Endothelial cell of umbilical vein (primary cell): ENCODE data around the gene ASIP. TPM values are rescaled to one million over a fixed set of nuclear protein-coding genes. Genes with fewer than 3 reads are reported as not detected.

ENCODE experiments used
- BruUV-seq: library from RNA; stranded (reverse); fragments of 400-500 nt; replicated peaks from 2 replicates; lab custom pipeline; 2021; lab: Mats Ljungman, UMichigan
- CTCF ChIA-PET: fragments of 300-600, 350-600 bp; sonication (Branson Sonifier 250); formaldehyde crosslinking; loops from one replicate; lab custom pipeline; 2021; ENCODE audit warnings: antibody characterized with exemption, inconsistent platforms; lab: Charles Lee
- POLR2A ChIA-PET: fragments of 300-600, 350-600 bp; sonication (Branson Sonifier 250); formaldehyde crosslinking; loops from one replicate; lab custom pipeline; 2021; ENCODE audit warnings: antibody characterized with exemption, inconsistent platforms; lab: Charles Lee
- DNase-seq: peaks from one replicate; pipeline ENCODE4 v3.0.0-alpha.2; 2011; ENCODE audit warnings: low read depth, low spot score
- FAIRE-seq: peaks from 2 replicates; lab custom pipeline; 2011; peaks lifted over from hg19 to GRCh38; lab: Jason Lieb, UNC
- H2AFZ ChIP-seq: 2 replicates; pipeline ENCODE4 v1.6.0; 2012; ENCODE audit warnings: low read depth, low read length, control low read depth, inconsistent platforms
- H3K27ac ChIP-seq: 2 replicates; pipeline ENCODE4 v1.5.1; 2011; ENCODE audit warnings: low read depth, mild to moderate bottlenecking, control low read depth, low read length, moderate library complexity; ENCODE audit not compliant: insufficient read depth
- H3K27me3 ChIP-seq, 2 experiments: 2 replicates each; pipeline versions ENCODE4 v1.6.0 to v1.6.1; 2011; ENCODE audit warnings: low read length in 2 of 2, mixed read lengths in 1 of 2; ENCODE audit not compliant: control insufficient read depth in 2 of 2, insufficient read depth in 2 of 2
- H3K36me3 ChIP-seq, 2 experiments: 2 replicates in 1 of 2; 3 replicates in 1 of 2; pipeline ENCODE4 v1.5.1; 2011; ENCODE audit warnings: low read length in 2 of 2, mild to moderate bottlenecking in 1 of 2, moderate library complexity in 1 of 2; ENCODE audit not compliant: control insufficient read depth in 2 of 2, insufficient read depth in 2 of 2; ENCODE audit errors: extremely low read depth in 1 of 2
- H3K4me1 ChIP-seq: 3 replicates; pipeline ENCODE4 v1.5.1; 2011; ENCODE audit warnings: mild to moderate bottlenecking, low read length; ENCODE audit not compliant: control insufficient read depth, insufficient read depth; ENCODE audit errors: extremely low read depth
- H3K4me2 ChIP-seq: 2 replicates; pipeline ENCODE4 v1.6.1; 2011; ENCODE audit warnings: low read length, control low read depth, mixed read lengths; ENCODE audit not compliant: insufficient read depth
- H3K4me3 ChIP-seq, 3 experiments: fragments of 200-600 bp in 1 of 3; sonication (generic), shearing (Covaris generic) in 1 of 3; replicated peaks in 1 of 3; 2 replicates each; pipeline ENCODE4 v1.5.1; 2011 to 2016; ENCODE audit warnings: control low read depth in 3 of 3, low read length in 3 of 3, mild to moderate bottlenecking in 2 of 3, inconsistent platforms in 1 of 3, low read depth in 1 of 3, moderate library complexity in 1 of 3; ENCODE audit not compliant: insufficient read depth in 1 of 3
- H3K79me2 ChIP-seq: 2 replicates; pipeline ENCODE4 v1.6.0; 2012; ENCODE audit warnings: low read length, inconsistent platforms; ENCODE audit not compliant: control insufficient read depth, insufficient read depth
- H3K9ac ChIP-seq: replicated peaks from 2 replicates; pipeline ENCODE3; 2011; ENCODE audit warnings: low read length, control low read depth; ENCODE audit not compliant: insufficient read depth; ENCODE audit errors: extremely low read depth
- H3K9me1 ChIP-seq: replicated peaks from 3 replicates; pipeline ENCODE4 v1.6.0; 2011; ENCODE audit warnings: mild to moderate bottlenecking, low read length; ENCODE audit not compliant: control insufficient read depth, insufficient read depth; ENCODE audit errors: extremely low read depth
- H3K9me3 ChIP-seq: replicated peaks from 2 replicates; pipeline ENCODE4 v1.5.1; 2012; ENCODE audit warnings: low read length, inconsistent platforms; ENCODE audit not compliant: control insufficient read depth, insufficient read depth
- H4K20me1 ChIP-seq: replicated peaks from 2 replicates; pipeline ENCODE3; 2011; ENCODE audit warnings: mild to moderate bottlenecking, low read length; ENCODE audit not compliant: control insufficient read depth, insufficient read depth; ENCODE audit errors: extremely low read depth
- EZH2 ChIP-seq: IDR thresholded peaks from 2 replicates; pipeline ENCODE4 v1.6.1; 2012; ENCODE audit warnings: borderline replicate concordance, low read depth, mild to moderate bottlenecking, moderate library complexity, low read length, inconsistent platforms; ENCODE audit not compliant: severe bottlenecking
- FOS ChIP-seq: IDR thresholded peaks from 2 replicates; pipeline ENCODE4 v1.6.1; 2011; ENCODE audit warnings: mild to moderate bottlenecking, low read length, moderate library complexity, borderline replicate concordance; ENCODE audit not compliant: insufficient read depth
- GATA2 ChIP-seq: IDR thresholded peaks from 2 replicates; pipeline ENCODE4 v1.7.0; 2011; ENCODE audit warnings: low read depth, mild to moderate bottlenecking, moderate library complexity, mixed read lengths, low read length; ENCODE audit not compliant: insufficient read length, insufficient read depth
- MYC ChIP-seq: IDR thresholded peaks from one replicate; pipeline ENCODE4 v1.6.1; 2011; ENCODE audit warnings: mild to moderate bottlenecking, low read depth, low read length
- POLR2A ChIP-seq: IDR thresholded peaks from 2 replicates; pipeline ENCODE4 v1.6.1; 2012; ENCODE audit warnings: low read depth, mild to moderate bottlenecking, control low read depth, low read length
- dilution Hi-C: fragments of 300-500 bp; cut with MboI; formaldehyde crosslinking; loops from one replicate; pipeline ENCODE4 v1.15.0; 2019; ENCODE audit warnings: low sequenced_read_pairs; ENCODE audit not compliant: extremely low pct_ligation_motif_present
- intact Hi-C: fragments of 100-400 bp; cut with micrococcal nuclease; formaldehyde crosslinking; loops from one replicate; pipeline ENCODE4 v1.10.0; 2022
- polyA plus RNA-seq, 4 experiments: library from polyadenylated mRNA; depleted of rRNA in 3 of 4; stranded (reverse) in 3 of 4; unstranded in 1 of 4; fragments of >200 nt; gene quantifications; 2 replicates each; pipeline versions ENCODE4 v1.2.1 to v1.2.3, GENCODE V29; 2011 to 2012; ENCODE audit warnings: missing spikeins in 1 of 4
- total RNA-seq: library from RNA; stranded (reverse); gene quantifications from 2 replicates; pipeline ENCODE4 v1.2.3, GENCODE V29; 2021

ASIP gene
- total and polyA plus RNA-seq, 2 donors (not counting 3 experiments of a cell fraction or from before 2014, with no cell fraction given) = not detected

DNA sequence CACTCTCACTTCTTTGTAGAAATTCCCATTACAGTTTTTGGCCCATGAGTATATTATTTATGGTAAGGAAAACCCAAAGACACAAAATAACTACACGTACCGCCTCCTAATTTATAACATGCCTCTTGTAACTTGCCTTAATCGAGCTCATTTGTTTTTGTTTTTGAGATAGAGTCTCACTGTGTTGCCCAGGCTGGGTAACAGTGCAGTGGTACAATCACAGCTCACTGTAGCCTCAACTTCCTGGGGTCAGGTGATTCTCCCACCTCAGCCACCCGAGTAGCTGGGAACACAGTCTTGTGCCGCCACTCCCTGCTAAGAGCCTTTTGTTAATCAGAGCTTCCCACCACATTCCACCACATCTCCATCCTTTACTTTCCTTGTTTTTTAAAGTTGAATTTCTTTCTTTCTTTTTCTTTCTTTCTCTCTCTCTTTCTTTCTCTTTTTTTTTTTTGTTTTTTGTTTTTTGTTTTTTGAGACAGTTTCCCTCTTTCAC lies 15.5 kb downstream of the ASIP start:
- Histone ChIP-seq H4K20me1 (no peaks in the 10 kb centered on the region), H3K79me2 (no peaks in the 10 kb centered on the region), H3K9me1 (no peaks in the 10 kb centered on the region), H3K9ac (no peak overlapping the region), H3K4me2 (no peak overlapping the region), H3K4me1 (no peaks in the 10 kb centered on the region), H3K27me3 (no peaks in the 10 kb centered on the region), H3K4me3 (no peak overlapping the region), H3K36me3 (no peaks in the 10 kb centered on the region), H3K9me3 (no peaks in the 10 kb centered on the region), H3K27ac (no peak overlapping the region), H2AFZ (no peak overlapping the region)
- ChIA-PET POLR2A (no interaction called here), CTCF (interaction anchor here (0.7 to 1.7 kb wide), 6 partner anchors 8 to 106 kb away, joined by 3 to 12 read pairs (median 4); partner anchors contain the start of gene ITCH)
- BruUV-seq = no TSS peak
- dilution Hi-C loops (no loop called here), intact Hi-C loops (no loop called here)
- DNase-seq (no peak), FAIRE-seq (no peak)
- TF ChIP-seq GATA2 (no peak), MYC (no peak), EZH2 (no peak), FOS (no peak)

- Histone ChIP-seq H3K79me2 (no peaks in the 10 kb centered on the region), H3K4me1 (no peaks in the 10 kb centered on the region), H3K9me3 (no peaks in the 10 kb centered on the region), H3K36me3 (no peaks in the 10 kb centered on the region), H3K27me3 (no peaks in the 10 kb centered on the region), H3K9ac (no peak overlapping the region), H4K20me1 (no peaks in the 10 kb centered on the region), H3K4me2 (no peak overlapping the region), H3K9me1 (no peaks in the 10 kb centered on the region), H3K27ac (no peak overlapping the region), H3K4me3 (no peak overlapping the region), H2AFZ (no peak overlapping the region)
- TF ChIP-seq POLR2A (no peak), GATA2 (no peak)
- CTCF ChIA-PET = interaction anchor here (1.3 to 1.9 kb wide), 2 partner anchors 9 to 70 kb away, joined by 3 to 8 read pairs; no protein-coding TSS in a partner anchor
- POLR2A ChIA-PET = no interaction called here
- FAIRE-seq (no peak), DNase-seq (no peak)
- intact Hi-C loops = no loop called here
- dilution Hi-C loops = no loop called here
- no TSS peak for BruUV-seq
Observed at GRCh38 chr20:34260208-34260942, 19.2 kb downstream of the ASIP start.
